ENCODE measurements around the gene FAM131C. TPM values are rescaled to one million over a fixed set of nuclear protein-coding genes. Genes with fewer than 3 reads are reported as not detected.

Gene FAM131C
- total RNA-seq, 2 donors from 2014 or later: 0.21 TPM; not detected in 1

- Histone ChIP-seq H3K27ac (no peak overlapping the region), H3K9me3 (no peaks in the 10 kb centered on the region), H3K4me3 (no peak overlapping the region), H3K27me3 (no peaks in the 10 kb centered on the region), H3K36me3 (no peaks in the 10 kb centered on the region), H3K9ac (ENCODE audit: low read depth in 2 of 2, low read length in 2 of 2) (no peak overlapping the region), H3K4me1 (no peaks in the 10 kb centered on the region)
- DNase-seq: no peak
- intact Hi-C loops (cut with DNase I): no loop called here
- no peak for TF ChIP-seq CTCF (IDR thresholded peaks at IDR 0.05)
Observed at GRCh38 chr1:16099412-16099811, 26.0 kb upstream of the FAM131C start.

- TF ChIP-seq CTCF (IDR thresholded peaks at IDR 0.05): no peak
- H3K27me3 ChIP-seq: no peaks in the 10 kb centered on the region
- no peaks in the 10 kb centered on the region for H3K4me1 ChIP-seq
- DNase-seq: no peak
- H3K4me3 ChIP-seq: no peak overlapping the region
- no peaks in the 10 kb centered on the region for H3K36me3 ChIP-seq
- intact Hi-C loops (cut with DNase I): no loop called here
- H3K9ac ChIP-seq (ENCODE audit: low read depth in 2 of 2, low read length in 2 of 2): no peak overlapping the region
- no peaks in the 10 kb centered on the region for H3K9me3 ChIP-seq
- no peak overlapping the region for H3K27ac ChIP-seq
Observed at GRCh38 chr1:16095447-16095846, 22.0 kb upstream of the FAM131C start.

GRCh38 chr1:16094453-16095158 lies 21.2 kb upstream of the FAM131C start:
- Histone ChIP-seq H3K9ac (ENCODE audit: low read depth in 2 of 2, low read length in 2 of 2) (no peak overlapping the region), H3K4me3 (no peak overlapping the region), H3K9me3 (no peaks in the 10 kb centered on the region), H3K36me3 (no peaks in the 10 kb centered on the region), H3K27me3 (no peaks in the 10 kb centered on the region), H3K27ac (no peak overlapping the region), H3K4me1 (no peaks in the 10 kb centered on the region)
- no peak for TF ChIP-seq CTCF (IDR thresholded peaks at IDR 0.05)
- no peak for DNase-seq
- intact Hi-C loops (cut with DNase I): no loop called here

DNA sequence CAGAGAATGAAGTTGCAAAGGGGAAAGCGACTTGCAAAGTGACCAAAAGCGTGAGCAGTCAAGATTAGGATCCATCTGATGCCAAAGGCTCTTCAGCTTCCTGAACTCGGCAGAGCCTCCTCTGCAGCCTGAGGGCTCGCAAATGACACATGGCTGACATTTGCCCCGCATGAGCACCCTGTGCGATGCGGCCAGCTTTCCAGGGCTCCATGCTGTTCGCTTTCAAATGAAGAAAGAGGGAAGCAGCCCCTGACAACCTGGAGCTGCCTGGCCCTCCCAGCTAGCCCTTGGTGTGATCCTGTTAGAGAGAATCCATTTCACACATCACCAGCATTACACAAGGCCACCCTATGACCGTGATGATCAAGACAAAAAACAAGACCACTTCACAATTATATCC lies 20.2 kb upstream of the FAM131C start:
- Histone ChIP-seq H3K9ac (ENCODE audit: low read depth in 2 of 2, low read length in 2 of 2) (no peak overlapping the region), H3K36me3 (no peaks in the 10 kb centered on the region), H3K4me1 (no peaks in the 10 kb centered on the region), H3K27me3 (no peaks in the 10 kb centered on the region), H3K27ac (no peak overlapping the region), H3K4me3 (no peak overlapping the region), H3K9me3 (no peaks in the 10 kb centered on the region)
- intact Hi-C loops (cut with DNase I): no loop called here
- DNase-seq: no peak
- no peak for TF ChIP-seq CTCF (IDR thresholded peaks at IDR 0.05)

DNA sequence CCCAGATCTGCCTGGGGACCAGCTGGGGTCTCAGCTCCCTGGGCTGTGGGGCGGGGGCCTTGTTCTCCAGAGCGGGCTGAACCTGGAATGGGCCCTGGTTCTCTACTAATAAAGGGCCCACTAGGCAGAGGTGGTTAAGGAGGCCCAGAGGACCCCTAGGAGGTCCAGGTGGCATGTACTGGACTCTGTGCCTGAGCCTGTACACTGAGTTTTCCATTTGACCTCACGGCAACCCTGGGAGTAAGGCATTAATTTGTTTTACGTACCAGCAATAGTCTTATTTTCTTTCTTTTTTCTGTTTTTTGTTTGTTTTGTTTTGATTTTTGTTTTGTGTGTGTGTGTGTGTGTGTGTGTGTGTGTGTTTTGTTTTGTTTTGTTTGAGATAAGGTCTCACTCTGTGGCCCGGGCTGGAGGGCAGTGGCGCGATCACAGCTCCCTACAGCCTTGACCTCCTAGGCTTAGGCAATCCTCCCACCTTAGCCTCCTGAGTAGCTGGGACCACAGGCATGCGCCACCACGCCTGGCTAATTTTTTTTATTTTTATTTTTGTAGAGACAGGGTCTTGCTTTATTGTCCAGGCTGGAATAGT lies 19.6 kb upstream of the FAM131C start:
- intact Hi-C loops (cut with DNase I): no loop called here
- H3K36me3 ChIP-seq: no peaks in the 10 kb centered on the region
- H3K27me3 ChIP-seq: no peaks in the 10 kb centered on the region
- no peaks in the 10 kb centered on the region for H3K9me3 ChIP-seq
- DNase-seq: no peak
- H3K9ac ChIP-seq (ENCODE audit: low read depth in 2 of 2, low read length in 2 of 2): no peak overlapping the region
- no peaks in the 10 kb centered on the region for H3K4me1 ChIP-seq
- no peak overlapping the region for H3K27ac ChIP-seq
- H3K4me3 ChIP-seq: no peak overlapping the region
- no peak for TF ChIP-seq CTCF (IDR thresholded peaks at IDR 0.05)
